SU-DHL-6 (cell line): ENCODE measurements around the gene PIK3CA.

Experiments used
- H2AFZ ChIP-seq: fragments of 200-600 bp; sonication (generic); 2 replicates; pipeline ENCODE4 v1.6.1; 2014; ENCODE audit warnings: low read depth, mild to moderate bottlenecking, moderate library complexity, mixed read lengths, antibody characterized with exemption, low read length; ENCODE audit not compliant: severe bottlenecking
- H3F3A ChIP-seq: fragments of 200-600 bp; shearing (Covaris generic); 2 replicates; pipeline ENCODE4 v1.6.0; 2016; ENCODE audit warnings: antibody characterized with exemption, mild to moderate bottlenecking; ENCODE audit not compliant: insufficient read depth
- H3K27ac ChIP-seq: fragments of 200-600 bp; sonication (generic); 2 replicates; pipeline ENCODE4 v1.5.1; 2016; ENCODE audit warnings: low read depth, mild to moderate bottlenecking, low read length, moderate library complexity, mixed read lengths
- H3K27me3 ChIP-seq: fragments of 200-600 bp; sonication (generic), shearing (Covaris generic); 2 replicates; pipeline ENCODE4 v1.6.0; 2014; ENCODE audit warnings: mild to moderate bottlenecking, low read length
- H3K36me3 ChIP-seq: fragments of 200-600 bp; sonication (generic); 2 replicates; pipeline ENCODE4 v1.6.1; 2014; ENCODE audit warnings: mild to moderate bottlenecking, low read length, mixed read lengths
- H3K4me2 ChIP-seq: fragments of 300-600, 200-600 bp; shearing (Covaris generic), sonication (generic); 2 replicates; pipeline ENCODE4 v1.6.0; 2014; ENCODE audit warnings: low read length, low read depth, mild to moderate bottlenecking; ENCODE audit not compliant: poor library complexity, severe bottlenecking
- H3K4me3 ChIP-seq: fragments of 200-600 bp; sonication (generic); 2 replicates; pipeline ENCODE4 v1.5.1; 2014; ENCODE audit warnings: antibody characterized with exemption, low read length, mild to moderate bottlenecking, mixed read lengths; ENCODE audit not compliant: insufficient read depth, poor library complexity, severe bottlenecking
- H3K79me2 ChIP-seq: fragments of 200-600 bp; sonication (generic); 2 replicates; pipeline ENCODE4 v1.6.1; 2014; ENCODE audit warnings: mild to moderate bottlenecking, low read length, moderate library complexity; ENCODE audit not compliant: insufficient read depth
- H3K9ac ChIP-seq: fragments of 200-600 bp; sonication (generic); 2 replicates; pipeline ENCODE4 v1.7.0; 2014; ENCODE audit warnings: mild to moderate bottlenecking, low read length
- H3K9me2 ChIP-seq: fragments of 200-600 bp; sonication (generic); replicated peaks from 2 replicates; pipeline ENCODE4 v1.6.1; 2014; ENCODE audit warnings: low read length; ENCODE audit not compliant: insufficient read depth
- H3K9me3 ChIP-seq: fragments of 200-600 bp; sonication (generic); 2 replicates; pipeline ENCODE4 v1.6.1; 2014; ENCODE audit warnings: low read length, mixed read lengths; ENCODE audit not compliant: insufficient read depth
- H4K20me1 ChIP-seq: fragments of 200-600 bp; sonication (generic); 2 replicates; pipeline ENCODE4 v1.6.1; 2014; ENCODE audit warnings: low read depth, mild to moderate bottlenecking, antibody characterized with exemption, low read length, moderate library complexity, mixed read lengths
- EZH2phosphoT487 ChIP-seq: fragments of 200-600 bp; sonication (generic), shearing (Covaris generic); conservative IDR thresholded peaks from 2 replicates; pipeline ENCODE4 v1.6.1; 2018; ENCODE audit warnings: mild to moderate bottlenecking, antibody characterized with exemption, low read length, moderate library complexity, mixed read lengths
- TF ChIP-seq, protein P1 (sequence below): fragments of 200-600 bp; sonication (generic); IDR thresholded peaks from one replicate; pipeline ENCODE4 v1.5.1; 2017; ENCODE audit warnings: antibody characterized with exemption, mild to moderate bottlenecking, low read length, moderate library complexity; ENCODE audit not compliant: insufficient read depth, poor library complexity, severe bottlenecking

Gene PIK3CA

DNA sequence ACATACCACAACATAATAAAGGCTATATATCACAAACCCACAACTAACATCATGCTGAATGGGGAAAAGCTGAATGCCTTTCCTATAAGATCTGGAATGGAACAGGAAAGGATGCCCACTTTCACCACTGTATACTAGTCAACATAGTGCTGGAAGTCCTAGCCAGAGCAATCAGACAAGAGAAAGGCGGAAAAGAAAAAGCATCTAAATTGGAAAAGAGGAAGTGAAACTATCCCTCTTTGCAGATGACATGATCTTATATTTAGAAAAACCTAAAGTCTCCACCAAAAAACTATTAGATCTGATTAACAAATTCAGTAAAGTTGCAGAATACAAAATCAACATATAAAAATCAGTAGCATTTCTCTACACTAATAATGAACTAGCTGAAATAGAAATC lies 14.6 kb upstream of the PIK3CA start:
- Histone ChIP-seq H3K27me3 (no peaks in the 10 kb centered on the region), H3K36me3 (no peaks in the 10 kb centered on the region), H3K4me3 (no peak overlapping the region), H3K79me2 (no peaks in the 10 kb centered on the region), H3K9ac (no peak overlapping the region), H3F3A (no peaks in the 10 kb centered on the region), H3K27ac (no peak overlapping the region), H4K20me1 (no peaks in the 10 kb centered on the region), H3K9me2 (no peaks in the 10 kb centered on the region), H3K4me2 (no peak overlapping the region), H3K9me3 (no peaks in the 10 kb centered on the region), H2AFZ (no peak overlapping the region)
- TF ChIP-seq, protein P1, sequence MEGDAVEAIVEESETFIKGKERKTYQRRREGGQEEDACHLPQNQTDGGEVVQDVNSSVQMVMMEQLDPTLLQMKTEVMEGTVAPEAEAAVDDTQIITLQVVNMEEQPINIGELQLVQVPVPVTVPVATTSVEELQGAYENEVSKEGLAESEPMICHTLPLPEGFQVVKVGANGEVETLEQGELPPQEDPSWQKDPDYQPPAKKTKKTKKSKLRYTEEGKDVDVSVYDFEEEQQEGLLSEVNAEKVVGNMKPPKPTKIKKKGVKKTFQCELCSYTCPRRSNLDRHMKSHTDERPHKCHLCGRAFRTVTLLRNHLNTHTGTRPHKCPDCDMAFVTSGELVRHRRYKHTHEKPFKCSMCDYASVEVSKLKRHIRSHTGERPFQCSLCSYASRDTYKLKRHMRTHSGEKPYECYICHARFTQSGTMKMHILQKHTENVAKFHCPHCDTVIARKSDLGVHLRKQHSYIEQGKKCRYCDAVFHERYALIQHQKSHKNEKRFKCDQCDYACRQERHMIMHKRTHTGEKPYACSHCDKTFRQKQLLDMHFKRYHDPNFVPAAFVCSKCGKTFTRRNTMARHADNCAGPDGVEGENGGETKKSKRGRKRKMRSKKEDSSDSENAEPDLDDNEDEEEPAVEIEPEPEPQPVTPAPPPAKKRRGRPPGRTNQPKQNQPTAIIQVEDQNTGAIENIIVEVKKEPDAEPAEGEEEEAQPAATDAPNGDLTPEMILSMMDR, result no peak
- TF ChIP-seq EZH2phosphoT487, result no peak

DNA sequence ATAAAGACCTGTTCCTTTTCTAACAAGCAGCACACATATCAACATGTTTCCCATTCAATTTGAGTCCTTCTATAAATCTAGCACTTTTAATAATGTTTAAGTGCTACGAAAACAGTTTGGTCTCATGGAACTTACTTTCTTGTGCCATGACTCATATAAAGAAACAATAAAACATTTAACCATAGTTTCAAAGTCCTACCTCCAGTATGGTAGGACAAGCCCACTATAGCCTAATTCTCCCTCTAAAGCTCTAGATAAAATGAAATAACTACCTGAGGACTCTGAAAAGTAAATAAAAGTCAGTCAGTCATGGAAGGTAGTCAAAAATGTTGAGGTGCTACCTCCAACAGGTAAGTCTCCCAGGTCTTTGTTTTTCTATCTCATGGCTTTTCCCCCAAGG lies 12.0 kb upstream of the PIK3CA start:
- TF ChIP-seq EZH2phosphoT487, result no peak
- TF ChIP-seq, protein P1, result no peak

DNA sequence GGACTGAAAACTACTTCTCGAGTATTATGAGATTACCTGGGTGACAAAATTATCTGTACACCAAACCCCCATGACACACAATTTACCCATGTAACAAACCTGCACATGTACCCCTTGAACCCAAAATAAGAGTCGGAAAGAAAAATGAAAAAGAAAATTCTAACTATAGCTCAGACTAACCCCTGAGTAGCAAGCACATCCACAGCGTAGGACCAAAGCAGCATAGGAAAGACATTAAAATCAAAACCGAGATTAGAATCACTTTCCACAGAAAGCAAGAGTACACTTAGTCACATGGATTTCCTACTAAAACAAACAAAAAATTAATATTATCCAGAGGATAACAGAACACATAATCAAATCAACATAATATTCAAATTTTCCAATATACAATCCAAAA lies 6.3 kb upstream of the PIK3CA start:
- H3K4me3 ChIP-seq, result no peak overlapping the region
- H3K36me3 ChIP-seq, result no peaks in the 10 kb centered on the region
- H3K4me2 ChIP-seq, result no peak overlapping the region
- H3K27me3 ChIP-seq, result no peaks in the 10 kb centered on the region
- no peaks in the 10 kb centered on the region for H3K9me2 ChIP-seq
- H3K9ac ChIP-seq, result no peak overlapping the region
- H3K9me3 ChIP-seq, result no peaks in the 10 kb centered on the region
- H4K20me1 ChIP-seq, result no peaks in the 10 kb centered on the region
- no peak overlapping the region for H2AFZ ChIP-seq
- no peaks in the 10 kb centered on the region for H3K79me2 ChIP-seq
- H3F3A ChIP-seq, result no peaks in the 10 kb centered on the region
- no peak for TF ChIP-seq EZH2phosphoT487
- TF ChIP-seq, protein P1, result no peak
- H3K27ac ChIP-seq, result no peak overlapping the region

More for the DNA sequence above, 12.0 kb upstream of the PIK3CA start:
- no peak overlapping the region for H2AFZ ChIP-seq
- H3K9me2 ChIP-seq, result no peaks in the 10 kb centered on the region
- no peaks in the 10 kb centered on the region for H3K9me3 ChIP-seq
- no peaks in the 10 kb centered on the region for H3F3A ChIP-seq
- H3K36me3 ChIP-seq, result no peaks in the 10 kb centered on the region
- no peaks in the 10 kb centered on the region for H3K27me3 ChIP-seq
- H3K9ac ChIP-seq, result no peak overlapping the region
- no peak overlapping the region for H3K4me2 ChIP-seq
- no peaks in the 10 kb centered on the region for H4K20me1 ChIP-seq
- no peak overlapping the region for H3K27ac ChIP-seq
- H3K79me2 ChIP-seq, result no peaks in the 10 kb centered on the region
- no peak overlapping the region for H3K4me3 ChIP-seq
